Activated T-helper 1 cell treated with anti-CD3 and anti-CD28 coated beads, Interleukin-12 subunit alpha, Interleukin-12 subunit beta, Interleukin-2, Interleukin-4 antibody, amounts not matched to agents 30 ng/mL and 10 ng/mL and 1 ng/mL, durations not matched to agents 14 hours and 24 hours and 36 hours (primary cell): ENCODE measurements around the gene CCDC102A. TPM values are rescaled to one million over a fixed set of nuclear protein-coding genes. Genes with fewer than 3 reads are reported as not detected.

ENCODE experiments used
- DNase-seq: peaks from one replicate; pipeline ENCODE4 v3.0.0; 2021; ENCODE audit warnings: low spot score
- H3K27ac Mint-ChIP-seq: one replicate; pipeline ENCODE4 v1.8.0; 2021; ENCODE audit warnings: mild to moderate bottlenecking, mixed read lengths
- H3K27me3 Mint-ChIP-seq: one replicate; pipeline ENCODE4 v1.8.0; 2022; ENCODE audit warnings: mild to moderate bottlenecking, moderate library complexity, mixed read lengths; ENCODE audit not compliant: insufficient read depth
- H3K36me3 Mint-ChIP-seq: one replicate; pipeline ENCODE4 v1.8.0; 2021; ENCODE audit warnings: low read depth, mixed read lengths
- H3K4me1 Mint-ChIP-seq: one replicate; pipeline ENCODE4 v1.8.0; 2021; ENCODE audit warnings: low read depth, mixed read lengths
- H3K4me3 Mint-ChIP-seq: one replicate; pipeline ENCODE4 v1.8.0; 2021; ENCODE audit warnings: mild to moderate bottlenecking, moderate library complexity, mixed read lengths
- H3K9me3 Mint-ChIP-seq: one replicate; pipeline ENCODE4 v1.8.0; 2021; ENCODE audit warnings: mixed read lengths
- intact Hi-C: fragments of 100-400 bp; cut with micrococcal nuclease; formaldehyde crosslinking; loops from one replicate; pipeline ENCODE4 v1.15.1; 2024
- total RNA-seq: library from RNA; stranded (reverse); gene quantifications from 2 replicates; pipeline ENCODE4 v1.2.3, GENCODE V29; 2022

CCDC102A gene
- total RNA-seq, 1 donor from 2014 or later = 7.3 TPM

GRCh38 chr16:57471852-57472664, 64.3 kb downstream of the CCDC102A start:
- DNase-seq = no peak
- intact Hi-C loops = no loop called here
- H3K9me3 Mint-ChIP-seq = no peaks in the 10 kb centered on the region
- H3K4me3 Mint-ChIP-seq = no peak overlapping the region
- peaks cover 23% of the 10 kb centered on the region for H3K36me3 Mint-ChIP-seq
- H3K27ac Mint-ChIP-seq = no peak overlapping the region
- peaks cover 18% of the 10 kb centered on the region for H3K4me1 Mint-ChIP-seq
- H3K27me3 Mint-ChIP-seq = no peaks in the 10 kb centered on the region

GRCh38 chr16:57471209-57471608, 65.2 kb downstream of the CCDC102A start:
- H3K4me1 Mint-ChIP-seq = peaks cover 13% of the 10 kb centered on the region
- DNase-seq = no peak
- intact Hi-C loops = no loop called here
- H3K9me3 Mint-ChIP-seq = no peaks in the 10 kb centered on the region
- peaks cover 25% of the 10 kb centered on the region for H3K36me3 Mint-ChIP-seq
- no peak overlapping the region for H3K27ac Mint-ChIP-seq
- H3K27me3 Mint-ChIP-seq = no peaks in the 10 kb centered on the region
- no peak overlapping the region for H3K4me3 Mint-ChIP-seq

- H3K9me3 Mint-ChIP-seq = no peaks in the 10 kb centered on the region
- no peak for DNase-seq
- H3K36me3 Mint-ChIP-seq = peaks cover 29% of the 10 kb centered on the region
- peaks cover 12% of the 10 kb centered on the region for H3K4me1 Mint-ChIP-seq
- H3K27me3 Mint-ChIP-seq = no peaks in the 10 kb centered on the region
- no peak overlapping the region for H3K4me3 Mint-ChIP-seq
- intact Hi-C loops = no loop called here
- no peak overlapping the region for H3K27ac Mint-ChIP-seq
Observed at GRCh38 chr16:57470711-57471110, 65.7 kb downstream of the CCDC102A start.

GRCh38 chr16:57469917-57470470, 66.4 kb downstream of the CCDC102A start:
- intact Hi-C loops = no loop called here
- Mint-ChIP-seq H3K36me3 (peaks cover 34% of the 10 kb centered on the region), H3K27me3 (no peaks in the 10 kb centered on the region), H3K4me3 (no peak overlapping the region), H3K9me3 (no peaks in the 10 kb centered on the region), H3K4me1 (peaks cover 11% of the 10 kb centered on the region), H3K27ac (no peak overlapping the region)
- DNase-seq = no peak

- Mint-ChIP-seq H3K27ac (no peak overlapping the region), H3K4me3 (no peak overlapping the region), H3K27me3 (no peaks in the 10 kb centered on the region), H3K4me1 (peaks cover 20% of the 10 kb centered on the region), H3K9me3 (no peaks in the 10 kb centered on the region), H3K36me3 (peaks cover 42% of the 10 kb centered on the region)
- intact Hi-C loops = no loop called here
- DNase-seq = no peak
Observed at GRCh38 chr16:57469046-57469445, 67.3 kb downstream of the CCDC102A start.

- Mint-ChIP-seq H3K27ac (no peak overlapping the region), H3K27me3 (no peaks in the 10 kb centered on the region), H3K9me3 (no peaks in the 10 kb centered on the region), H3K4me3 (no peak overlapping the region), H3K36me3 (peaks cover 46% of the 10 kb centered on the region), H3K4me1 (peaks cover 28% of the 10 kb centered on the region)
- DNase-seq = no peak
- intact Hi-C loops = no loop called here
Observed at GRCh38 chr16:57468346-57468745, 68.0 kb downstream of the CCDC102A start.

GRCh38 chr16:57464523-57464922, 71.8 kb downstream of the CCDC102A start:
- no peaks in the 10 kb centered on the region for H3K9me3 Mint-ChIP-seq
- DNase-seq = no peak
- H3K27ac Mint-ChIP-seq = no peak overlapping the region
- intact Hi-C loops = loop anchor here (5.0 kb wide), 4 partner anchors 73 to 538 kb away; partner anchors contain the start of genes CCDC102A, PSME3IP1, RSPRY1 and USB1
- H3K36me3 Mint-ChIP-seq = peaks cover 50% of the 10 kb centered on the region
- no peaks in the 10 kb centered on the region for H3K27me3 Mint-ChIP-seq
- peaks cover 43% of the 10 kb centered on the region for H3K4me1 Mint-ChIP-seq
- peak overlapping the region; percentile 100 for H3K4me3 Mint-ChIP-seq

- peaks cover 45% of the 10 kb centered on the region for H3K36me3 Mint-ChIP-seq
Observed at GRCh38 chr16:57462978-57463362, 73.4 kb downstream of the CCDC102A start.

GRCh38 chr16:57462209-57462977, 74.0 kb downstream of the CCDC102A start, which contains the start of gene POLR2C:
TSS of gene POLR2C (plus strand) at chr16:57462679. CDS start at chr16:57462725, 46 bp downstream.
- intact Hi-C loops = loop anchor here (1.0 to 5.0 kb wide), 9 partner anchors 13 to 540 kb away; partner anchors contain the start of genes CCDC102A, CIAPIN1, COQ9 and KATNB1
- peak within 1 kb of the TSS; percentile 100 for H3K4me3 Mint-ChIP-seq

More at GRCh38 chr16:57462978-57463362, 73.4 kb downstream of the CCDC102A start:
- Mint-ChIP-seq H3K4me1 (peaks cover 43% of the 10 kb centered on the region), H3K27me3 (no peaks in the 10 kb centered on the region), H3K9me3 (no peaks in the 10 kb centered on the region), H3K4me3 (peak overlapping the region; percentile 100), H3K27ac (peak overlapping the region; percentile 88)
- intact Hi-C loops = loop anchor here (1.0 to 5.0 kb wide), 10 partner anchors 12 to 539 kb away; partner anchors contain the start of genes CCDC102A, CIAPIN1, COQ9 and KATNB1
- DNase-seq = no peak

More at GRCh38 chr16:57462209-57462977, 74.0 kb downstream of the CCDC102A start, which contains the start of gene POLR2C:
- DNase-seq = peak; percentile 89
- peaks cover 43% of the 10 kb centered on the region for H3K4me1 Mint-ChIP-seq
- H3K27ac Mint-ChIP-seq = peak within 1 kb of the TSS; percentile 99
- H3K27me3 Mint-ChIP-seq = no peaks in the 10 kb centered on the region
- H3K9me3 Mint-ChIP-seq = no peaks in the 10 kb centered on the region
- peaks cover 42% of the 10 kb centered on the region for H3K36me3 Mint-ChIP-seq

Other genes starting within 250 kb of the CCDC102A start
- 11.4 and 11.5 TPM in 2 replicates for gene CCL22, start 177.8 kb downstream of the CCDC102A start, total RNA-seq
- gene CX3CL1, start 164.1 kb downstream of the CCDC102A start, total RNA-seq = not detected in 2 replicates
- gene CCL17, start 131.8 kb downstream of the CCDC102A start, total RNA-seq = 1.3 and 1.6 TPM in 2 replicates
- gene CIAPIN1, start 89.2 kb downstream of the CCDC102A start, total RNA-seq = 98.0 and 98.4 TPM in 2 replicates
- gene COQ9, start 89.1 kb downstream of the CCDC102A start, total RNA-seq = 51.2 and 51.6 TPM in 2 replicates
- gene POLR2C, start 73.9 kb downstream of the CCDC102A start, total RNA-seq = 89.2 and 90.9 TPM in 2 replicates
- gene DOK4, start 50.1 kb downstream of the CCDC102A start, total RNA-seq = 4.4 and 4.9 TPM in 2 replicates
- 5.8 and 7.4 TPM in 2 replicates for gene ADGRG5, start 6.1 kb upstream of the CCDC102A start, total RNA-seq
- gene ADGRG1, start 92.1 kb upstream of the CCDC102A start, total RNA-seq = 6.4 and 7.7 TPM in 2 replicates
- gene ADGRG3, start 131.7 kb upstream of the CCDC102A start, total RNA-seq = not detected in 2 replicates
- not detected in 2 replicates for gene DRC7, start 158.2 kb upstream of the CCDC102A start, total RNA-seq
- 46.1 and 49.1 TPM in 2 replicates for gene KATNB1, start 199.2 kb upstream of the CCDC102A start, total RNA-seq